Measurements from ENCODE around the gene RMND5B. TPM values are rescaled to one million over a fixed set of nuclear protein-coding genes. Genes with fewer than 3 reads are reported as not detected.

RMND5B gene
- total and polyA plus RNA-seq, 4 experiments from 2014 or later, result 23.4 to 39.0 (median 33.6) TPM

Other genes starting within 250 kb of the RMND5B start
- gene PROP1, start 134.8 kb upstream of the RMND5B start, total RNA-seq, result not detected
- not detected for gene PROP1, start 134.8 kb upstream of the RMND5B start, polyA plus RNA-seq
- gene N4BP3, start 17.5 kb upstream of the RMND5B start, total RNA-seq, result 1 to 10 TPM; 1.7 to 2.0 TPM
- under 1 TPM; 0.30 to 0.53 TPM for gene N4BP3, start 17.5 kb upstream of the RMND5B start, polyA plus RNA-seq
- gene NHP2, start 22.9 kb downstream of the RMND5B start, total RNA-seq, result 10 to 100 TPM; 64.1 to 69.5 TPM
- gene NHP2, start 22.9 kb downstream of the RMND5B start, polyA plus RNA-seq, result 100 to 1,000 TPM; 208 to 250 TPM
- not detected for gene GMCL2, start 56.4 kb downstream of the RMND5B start, total RNA-seq
- not detected for gene GMCL2, start 56.4 kb downstream of the RMND5B start, polyA plus RNA-seq
- gene HNRNPAB, start 73.5 kb downstream of the RMND5B start, total RNA-seq, result 10 to 100 TPM; 82.1 to 85.3 TPM
- 10 to 100 TPM; 29.4 to 75.3 TPM for gene HNRNPAB, start 73.5 kb downstream of the RMND5B start, polyA plus RNA-seq
- gene PHYKPL, start 101.8 kb downstream of the RMND5B start, total RNA-seq, result 100 to 1,000 TPM; 234 to 251 TPM
- 10 to 100 TPM; 38.7 to 44.6 TPM for gene PHYKPL, start 101.8 kb downstream of the RMND5B start, polyA plus RNA-seq